Activated B cell treated with CpG ODN at 0.5 μM for 24 hours (primary cell): Measurements from ENCODE around the gene DHRSX. TPM values are rescaled to one million over a fixed set of nuclear protein-coding genes. Genes with fewer than 3 reads are reported as not detected.

Source experiments
- ATAC-seq: fragments of 200-7000 bp; cut with Tn5 transposase; one replicate; pipeline ENCODE4 v1.10.0; 2021; ENCODE audit warnings: low read depth, mild to moderate bottlenecking, moderate library complexity
- CTCF ChIA-PET: fragments of 350-600 bp; sonication (Branson Sonifier 250); formaldehyde crosslinking; loops from one replicate; lab custom pipeline; 2021; ENCODE audit warnings: antibody characterized with exemption; lab: Charles Lee
- POLR2A ChIA-PET: fragments of 350-600 bp; sonication (Branson Sonifier 250); formaldehyde crosslinking; loops from one replicate; lab custom pipeline; 2021; ENCODE audit warnings: antibody characterized with exemption; lab: Charles Lee
- DNase-seq: peaks from one replicate; pipeline ENCODE4 v3.0.0; 2022
- H3K27ac Mint-ChIP-seq: one replicate; pipeline ENCODE4 v1.8.0; 2020; ENCODE audit warnings: mixed read lengths
- H3K27me3 Mint-ChIP-seq: one replicate; pipeline ENCODE4 v1.8.0; 2021; ENCODE audit warnings: mixed read lengths
- H3K36me3 Mint-ChIP-seq: one replicate; pipeline ENCODE4 v1.8.0; 2021; ENCODE audit warnings: low read depth, mixed read lengths
- H3K4me1 Mint-ChIP-seq: one replicate; pipeline ENCODE4 v1.8.0; 2021; ENCODE audit warnings: mixed read lengths
- H3K4me3 Mint-ChIP-seq: one replicate; pipeline ENCODE4 v1.8.0; 2020; ENCODE audit warnings: mild to moderate bottlenecking, mixed read lengths
- H3K9me3 Mint-ChIP-seq: one replicate; pipeline ENCODE4 v1.8.0; 2020; ENCODE audit warnings: mixed read lengths
- CTCF ChIP-seq: fragments of 200-600 bp; IDR thresholded peaks from one replicate; pipeline ENCODE4 v1.8.0; 2022; ENCODE audit warnings: antibody characterized with exemption, mild to moderate bottlenecking
- intact Hi-C: fragments of 100-400 bp; cut with micrococcal nuclease; formaldehyde crosslinking; loops from one replicate; pipeline ENCODE4 v1.15.1; 2024
- total RNA-seq: library from RNA; stranded (reverse); gene quantifications from 2 replicates; pipeline ENCODE4 v1.2.3, GENCODE V29; 2022

The DHRSX gene
- total RNA-seq, 1 donor from 2014 or later: 28.3 TPM

GRCh38 chrX:2398064-2398656 lies 102.6 kb downstream of the DHRSX start:
- ATAC-seq (no peak), DNase-seq (no peak)
- H3K27ac Mint-ChIP-seq: no peak overlapping the region
- intact Hi-C loops: no loop called here
- TF ChIP-seq CTCF: no peak
- H3K9me3 Mint-ChIP-seq: no peaks in the 10 kb centered on the region
- ChIA-PET POLR2A (no interaction called here), CTCF (no interaction called here)
- peaks cover 35% of the 10 kb centered on the region for H3K36me3 Mint-ChIP-seq
- no peak overlapping the region for H3K4me3 Mint-ChIP-seq
- no peaks in the 10 kb centered on the region for H3K27me3 Mint-ChIP-seq
- H3K4me1 Mint-ChIP-seq: no peaks in the 10 kb centered on the region

- ATAC-seq (no peak), DNase-seq (no peak)
- Mint-ChIP-seq H3K4me3 (no peak overlapping the region), H3K9me3 (no peaks in the 10 kb centered on the region), H3K36me3 (peaks cover 33% of the 10 kb centered on the region), H3K4me1 (no peaks in the 10 kb centered on the region), H3K27me3 (no peaks in the 10 kb centered on the region), H3K27ac (no peak overlapping the region)
- intact Hi-C loops: no loop called here
- TF ChIP-seq CTCF: no peak
- CTCF ChIA-PET: no interaction called here
- POLR2A ChIA-PET: no interaction called here
Measured at GRCh38 chrX:2397229-2398063, 103.3 kb downstream of the DHRSX start.

- H3K9me3 Mint-ChIP-seq: peaks cover 9% of the 10 kb centered on the region
- TF ChIP-seq CTCF: no peak
- no peak overlapping the region for H3K4me3 Mint-ChIP-seq
- peaks cover 38% of the 10 kb centered on the region for H3K36me3 Mint-ChIP-seq
- no peak overlapping the region for H3K27ac Mint-ChIP-seq
- POLR2A ChIA-PET: no interaction called here
- no peaks in the 10 kb centered on the region for H3K4me1 Mint-ChIP-seq
- CTCF ChIA-PET: no interaction called here
- intact Hi-C loops: no loop called here
- DNase-seq (no peak), ATAC-seq (no peak)
- H3K27me3 Mint-ChIP-seq: no peaks in the 10 kb centered on the region
Measured at GRCh38 chrX:2395261-2395992, 105.3 kb downstream of the DHRSX start.

- no peak for TF ChIP-seq CTCF
- ChIA-PET CTCF (no interaction called here), POLR2A (no interaction called here)
- peaks cover 52% of the 10 kb centered on the region for H3K36me3 Mint-ChIP-seq
- H3K4me3 Mint-ChIP-seq: no peak overlapping the region
- no peaks in the 10 kb centered on the region for H3K27me3 Mint-ChIP-seq
- no peaks in the 10 kb centered on the region for H3K4me1 Mint-ChIP-seq
- peaks cover 9% of the 10 kb centered on the region for H3K9me3 Mint-ChIP-seq
- DNase-seq (no peak), ATAC-seq (no peak)
- no peak overlapping the region for H3K27ac Mint-ChIP-seq
- intact Hi-C loops: no loop called here
Measured at GRCh38 chrX:2391869-2392606, 108.7 kb downstream of the DHRSX start.
